Bone marrow (tissue), 2 donors: ENCODE measurements around the gene CREB5.
"Not testable (repeated sequence)": the region's sequence is repeated elsewhere in the genome, so short reads cannot be mapped to it uniquely, and the experiment has no call there.

Experiments used
- DNase-seq, 2 donors: peaks; one replicate each; lab custom pipeline; 2025; lab: John Stamatoyannopoulos, UW

CREB5 gene

GRCh38 chr7:28611399-28611897 is 199.1 kb downstream of the CREB5 start:
- DNase-seq: not testable (repeated sequence)

- no peak for DNase-seq
These were observed 200.9 kb downstream of the CREB5 start for GRCh38 chr7:28613262-28613661.

- no peak for DNase-seq
These were observed 202.8 kb downstream of the CREB5 start for GRCh38 chr7:28615091-28615490.

- no peak for DNase-seq
These were observed 205.1 kb downstream of the CREB5 start for GRCh38 chr7:28617308-28617880.

GRCh38 chr7:28618383-28618782 is 206.1 kb downstream of the CREB5 start:
- no peak for DNase-seq

GRCh38 chr7:28619256-28619655 is 206.9 kb downstream of the CREB5 start:
- DNase-seq: no peak

- DNase-seq: no peak
These were observed 209.1 kb downstream of the CREB5 start for GRCh38 chr7:28621369-28621841.

- no peak for DNase-seq
These were observed 210.9 kb downstream of the CREB5 start for GRCh38 chr7:28623105-28623730.

GRCh38 chr7:28623863-28624262 is 211.5 kb downstream of the CREB5 start:
- DNase-seq: no peak

GRCh38 chr7:28625432-28625831 is 213.1 kb downstream of the CREB5 start:
- DNase-seq: no peak

- no peak for DNase-seq
These were observed 213.9 kb downstream of the CREB5 start for GRCh38 chr7:28626221-28626620.

GRCh38 chr7:28626624-28627262 is 214.4 kb downstream of the CREB5 start:
- no peak for DNase-seq

GRCh38 chr7:28627263-28627653 is 214.9 kb downstream of the CREB5 start:
- DNase-seq: no peak

GRCh38 chr7:28627896-28628295 is 215.6 kb downstream of the CREB5 start:
- DNase-seq: no peak

GRCh38 chr7:28629216-28629842 is 217.0 kb downstream of the CREB5 start:
- no peak for DNase-seq

- no peak for DNase-seq
These were observed 218.0 kb downstream of the CREB5 start for GRCh38 chr7:28630350-28630749.

- DNase-seq: no peak
These were observed 219.7 kb downstream of the CREB5 start for GRCh38 chr7:28631995-28632394.

GRCh38 chr7:28638914-28639313 is 226.6 kb downstream of the CREB5 start:
- no peak for DNase-seq

GRCh38 chr7:28640001-28640400 is 227.7 kb downstream of the CREB5 start:
- DNase-seq: no peak

- DNase-seq: no peak
These were observed 229.6 kb downstream of the CREB5 start for GRCh38 chr7:28641752-28642545.

- no peak for DNase-seq
These were observed 230.9 kb downstream of the CREB5 start for GRCh38 chr7:28643188-28643569.
